ENCODE measurements around the gene TTC24.
"Not testable (repeated sequence)": the region's sequence is repeated elsewhere in the genome, so short reads cannot be mapped to it uniquely, and the experiment has no call there.

The TTC24 gene

DNA sequence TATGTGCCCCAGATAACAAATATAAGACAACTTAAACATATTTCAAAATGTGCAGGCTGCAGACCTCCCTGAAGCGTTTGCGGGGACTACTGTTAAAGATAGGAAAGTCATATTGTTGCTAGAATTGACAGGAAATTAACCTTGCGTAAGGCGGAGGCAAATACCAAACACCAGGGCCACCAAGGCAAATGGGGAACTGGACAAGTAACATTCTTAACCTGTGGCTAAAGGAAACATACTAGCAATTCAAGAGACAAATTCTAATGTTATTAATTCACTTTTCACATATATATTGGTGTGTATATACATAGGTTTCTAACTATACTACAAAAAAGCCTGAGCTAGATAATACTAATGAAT lies 46.5 kb downstream of the TTC24 start:
- H3K4me3 ChIP-seq (ENCODE audit: low read length): no peak overlapping the region
- TF ChIP-seq, protein P1, sequence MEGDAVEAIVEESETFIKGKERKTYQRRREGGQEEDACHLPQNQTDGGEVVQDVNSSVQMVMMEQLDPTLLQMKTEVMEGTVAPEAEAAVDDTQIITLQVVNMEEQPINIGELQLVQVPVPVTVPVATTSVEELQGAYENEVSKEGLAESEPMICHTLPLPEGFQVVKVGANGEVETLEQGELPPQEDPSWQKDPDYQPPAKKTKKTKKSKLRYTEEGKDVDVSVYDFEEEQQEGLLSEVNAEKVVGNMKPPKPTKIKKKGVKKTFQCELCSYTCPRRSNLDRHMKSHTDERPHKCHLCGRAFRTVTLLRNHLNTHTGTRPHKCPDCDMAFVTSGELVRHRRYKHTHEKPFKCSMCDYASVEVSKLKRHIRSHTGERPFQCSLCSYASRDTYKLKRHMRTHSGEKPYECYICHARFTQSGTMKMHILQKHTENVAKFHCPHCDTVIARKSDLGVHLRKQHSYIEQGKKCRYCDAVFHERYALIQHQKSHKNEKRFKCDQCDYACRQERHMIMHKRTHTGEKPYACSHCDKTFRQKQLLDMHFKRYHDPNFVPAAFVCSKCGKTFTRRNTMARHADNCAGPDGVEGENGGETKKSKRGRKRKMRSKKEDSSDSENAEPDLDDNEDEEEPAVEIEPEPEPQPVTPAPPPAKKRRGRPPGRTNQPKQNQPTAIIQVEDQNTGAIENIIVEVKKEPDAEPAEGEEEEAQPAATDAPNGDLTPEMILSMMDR (conservative IDR thresholded peaks at IDR 0.05; ENCODE audit: low read depth, low read length): no peak

DNA sequence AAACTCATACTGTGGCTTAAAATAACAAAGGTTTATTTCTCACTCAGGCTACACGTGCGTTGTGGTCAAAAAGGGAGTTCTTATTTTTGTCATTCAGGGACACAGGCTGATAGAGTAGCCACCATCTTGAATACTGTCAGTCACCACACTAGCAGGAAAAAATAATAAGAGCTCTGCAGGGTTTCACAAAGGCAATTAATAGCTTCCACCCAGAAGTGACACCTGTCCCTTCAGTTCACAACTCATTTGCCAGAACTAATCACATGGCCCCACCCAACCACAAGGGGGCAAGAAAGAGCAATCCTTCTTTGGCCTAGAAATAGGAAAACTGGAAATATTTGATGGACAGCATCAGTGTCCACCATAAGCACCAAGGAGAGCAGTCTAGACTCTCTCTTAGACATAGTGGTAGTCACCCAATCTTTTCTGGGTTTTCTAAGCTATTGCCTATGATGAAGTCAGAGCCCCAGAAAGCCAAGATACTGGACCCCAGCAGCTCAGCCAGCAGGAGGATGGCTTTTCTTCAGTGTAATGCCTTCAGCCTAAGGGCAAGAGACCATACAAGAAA lies 47.9 kb downstream of the TTC24 start:
- no peak overlapping the region for H3K4me3 ChIP-seq (ENCODE audit: low read length)
- peak; percentile 21 for DNase-seq (ENCODE audit: low read depth)
- TF ChIP-seq, protein P1 (conservative IDR thresholded peaks at IDR 0.05; ENCODE audit: low read depth, low read length): peak; percentile 88

More for the DNA sequence above, 46.5 kb downstream of the TTC24 start:
- DNase-seq (ENCODE audit: low read depth): no peak

DNA sequence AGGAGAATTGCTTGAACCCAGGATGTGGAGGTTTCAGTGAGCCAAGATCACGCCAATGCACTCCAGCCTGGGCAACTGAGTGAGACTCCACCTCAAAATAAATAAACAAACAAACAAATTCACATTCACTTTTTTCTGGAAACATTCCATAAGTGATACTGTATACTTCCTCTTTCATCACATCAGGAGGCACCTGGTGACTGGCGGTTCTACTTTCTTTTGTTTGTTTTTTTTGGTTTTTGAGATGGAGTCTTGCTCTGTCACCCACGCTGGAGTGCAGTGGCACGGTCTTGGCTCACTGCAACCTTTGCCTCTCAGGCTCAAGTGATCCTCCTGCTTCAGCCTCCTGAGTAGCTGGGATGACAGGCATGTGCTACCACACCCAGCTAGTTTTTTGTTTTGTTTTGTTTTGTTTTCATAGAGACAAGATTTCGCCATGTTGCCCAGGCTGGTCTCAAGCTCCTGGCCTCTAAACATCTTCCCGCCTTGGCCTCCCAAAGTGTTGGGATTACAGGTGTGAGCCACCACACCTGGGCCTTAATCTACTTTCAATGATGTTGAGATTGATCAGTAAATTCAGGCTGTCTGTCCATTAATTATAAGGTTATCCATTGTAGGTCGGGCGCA lies 50.4 kb downstream of the TTC24 start:
- no peak for DNase-seq (ENCODE audit: low read depth)
- no peak overlapping the region for H3K4me3 ChIP-seq (ENCODE audit: low read length)
- TF ChIP-seq, protein P1 (conservative IDR thresholded peaks at IDR 0.05; ENCODE audit: low read depth, low read length): no peak

DNA sequence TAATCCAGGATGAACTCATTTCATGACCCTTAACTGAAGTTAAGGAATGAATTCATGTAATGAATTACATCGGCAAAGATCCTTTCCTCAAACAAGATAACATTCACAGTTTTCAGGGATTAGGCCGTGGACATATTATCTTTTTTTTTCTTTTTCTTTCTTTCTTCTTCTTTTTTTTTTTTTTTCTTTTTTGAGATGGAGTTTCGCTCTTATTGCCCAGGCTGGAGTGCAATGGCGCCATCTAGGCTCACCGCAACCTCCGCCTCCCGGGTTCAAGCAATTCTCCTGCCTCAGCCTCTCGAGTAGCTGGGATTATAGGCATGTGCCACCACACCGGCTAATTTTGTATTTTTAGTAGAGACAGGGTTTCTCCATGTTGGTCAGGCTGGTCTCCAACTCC lies 51.6 kb downstream of the TTC24 start:
- not testable (repeated sequence) for H3K4me3 ChIP-seq (ENCODE audit: low read length); DNase-seq (ENCODE audit: low read depth)

DNA sequence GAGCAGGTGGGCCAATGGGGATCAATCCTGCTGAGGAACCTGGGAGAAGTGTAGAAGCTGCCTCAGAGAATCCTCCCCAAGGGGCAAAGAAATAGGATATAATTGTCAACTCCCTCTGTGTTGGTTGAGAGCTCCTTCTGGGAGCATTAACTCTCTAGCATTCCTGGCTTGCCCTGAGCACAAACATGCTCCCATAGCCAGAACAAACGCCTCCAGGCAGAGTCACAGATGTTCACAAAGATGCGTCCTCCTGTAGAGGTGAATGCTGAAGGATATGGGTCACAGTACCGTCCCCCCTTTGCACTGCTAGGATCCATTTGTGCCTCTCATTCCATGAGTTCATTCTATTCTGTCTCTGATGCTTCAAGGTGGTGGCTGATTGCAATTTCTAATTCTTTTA lies 52.8 kb downstream of the TTC24 start:
- H3K4me3 ChIP-seq (ENCODE audit: low read length): no peak overlapping the region
- no peak for DNase-seq (ENCODE audit: low read depth)

More for the DNA sequence above, 52.8 kb downstream of the TTC24 start:
- TF ChIP-seq, protein P1 (conservative IDR thresholded peaks at IDR 0.05; ENCODE audit: low read depth, low read length): no peak
